HG02852 (cell line): ENCODE measurements around the gene ABCG2.

Experiments used
- ATAC-seq: cut with Tn5 transposase; IDR thresholded peaks from one replicate; pipeline ENCODE4 v1.9.1; 2021; ENCODE audit warnings: mild to moderate bottlenecking, moderate library complexity; ENCODE audit not compliant: unreplicated experiment

ABCG2 gene

GRCh38 chr4:88158489-88159228 is at the start of gene ABCG2:
ABCG2 (minus strand) TSS chr4:88158639; CDS start chr4:88139995, 18,644 bp downstream.
- ATAC-seq, result peak; percentile 71

GRCh38 chr4:88208156-88208555 is 49.7 kb upstream of the ABCG2 start:
- no peak for ATAC-seq

GRCh38 chr4:88207171-88207570 is 48.7 kb upstream of the ABCG2 start:
- ATAC-seq, result no peak

- no peak for ATAC-seq
Measured at GRCh38 chr4:88204882-88205281, 46.4 kb upstream of the ABCG2 start.

- no peak for ATAC-seq
Measured at GRCh38 chr4:88202443-88202842, 44.0 kb upstream of the ABCG2 start.

- ATAC-seq, result no peak
Measured at GRCh38 chr4:88200186-88200585, 41.7 kb upstream of the ABCG2 start.

GRCh38 chr4:88196523-88197185 is 38.2 kb upstream of the ABCG2 start:
- no peak for ATAC-seq

- ATAC-seq, result no peak
Measured at GRCh38 chr4:88196013-88196365, 37.5 kb upstream of the ABCG2 start.

GRCh38 chr4:88195328-88196012 is 37.0 kb upstream of the ABCG2 start:
- ATAC-seq, result no peak

- no peak for ATAC-seq
Measured at GRCh38 chr4:88191404-88191803, 33.0 kb upstream of the ABCG2 start.

GRCh38 chr4:88189881-88190585 is 31.6 kb upstream of the ABCG2 start:
- ATAC-seq, result no peak

GRCh38 chr4:88189418-88189738 is 30.9 kb upstream of the ABCG2 start:
- ATAC-seq, result no peak

GRCh38 chr4:88188738-88189417 is 30.4 kb upstream of the ABCG2 start:
- ATAC-seq, result no peak

- ATAC-seq, result no peak
Measured at GRCh38 chr4:88187766-88188165, 29.3 kb upstream of the ABCG2 start.

GRCh38 chr4:88185906-88186305 is 27.5 kb upstream of the ABCG2 start:
- no peak for ATAC-seq

GRCh38 chr4:88179261-88179660 is 20.8 kb upstream of the ABCG2 start:
- no peak for ATAC-seq

GRCh38 chr4:88178626-88179231 is 20.3 kb upstream of the ABCG2 start:
- no peak for ATAC-seq

- no peak for ATAC-seq
Measured at GRCh38 chr4:88177983-88178625, 19.7 kb upstream of the ABCG2 start.

- no peak for ATAC-seq
Measured at GRCh38 chr4:88172987-88173386, 14.5 kb upstream of the ABCG2 start.

GRCh38 chr4:88171206-88171605 is 12.8 kb upstream of the ABCG2 start:
- ATAC-seq, result no peak
